Hepatocyte (in vitro differentiated cells): ENCODE measurements around the gene MXD3.

Source experiments
- EZH2 ChIP-seq: fragments of 200-600 bp; sonication (generic); IDR thresholded peaks from 2 replicates; pipeline ENCODE4 v1.6.1; 2016; ENCODE audit warnings: antibody characterized with exemption, mild to moderate bottlenecking, borderline replicate concordance
- EZH2phosphoT487 ChIP-seq: fragments of 200-600 bp; sonication (generic); IDR thresholded peaks from one replicate; pipeline ENCODE4 v1.6.1; 2018; ENCODE audit warnings: antibody characterized with exemption, mild to moderate bottlenecking, low read depth, moderate library complexity; ENCODE audit not compliant: unreplicated experiment, severe bottlenecking
- TF ChIP-seq, protein P1 (sequence below): fragments of 200-600 bp; sonication (generic); IDR thresholded peaks from 2 replicates; pipeline ENCODE4 v1.5.1; 2016; ENCODE audit warnings: antibody characterized with exemption, mild to moderate bottlenecking; ENCODE audit not compliant: poor library complexity

DNA sequence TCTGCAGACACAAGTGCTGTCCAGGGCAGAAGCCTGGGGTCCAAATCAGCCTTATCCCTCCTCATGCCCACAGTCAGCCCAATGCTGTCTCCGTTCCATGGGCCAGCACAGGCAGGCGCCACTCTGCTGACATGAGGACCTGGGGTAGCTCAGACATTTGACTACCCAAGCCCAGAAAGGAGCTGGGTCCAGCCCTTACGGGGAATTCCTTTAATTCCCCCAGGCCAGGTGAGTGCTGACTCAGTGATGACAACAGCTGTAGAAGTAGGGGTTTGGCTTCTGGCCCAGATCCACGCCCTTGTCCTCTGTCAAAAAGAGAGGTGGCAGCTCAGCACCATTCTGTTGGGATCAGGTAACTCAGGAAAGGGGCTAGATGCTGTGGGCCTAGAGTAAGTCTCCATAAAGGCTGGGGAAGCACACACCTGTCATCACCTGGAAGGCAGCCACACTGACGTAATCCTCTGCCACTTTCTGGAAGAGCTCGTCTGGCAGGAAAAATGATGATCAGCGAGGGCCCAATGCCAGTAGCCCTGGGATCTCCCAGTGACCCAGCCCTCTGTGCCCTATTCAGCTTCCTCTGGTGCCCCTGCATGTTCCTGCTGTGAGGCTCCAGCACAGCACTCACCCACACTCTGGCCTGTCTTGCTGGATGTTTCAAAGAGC is 10.1 kb downstream of the MXD3 start:
- TF ChIP-seq EZH2 (no peak), EZH2phosphoT487 (no peak)
- TF ChIP-seq, protein P1, sequence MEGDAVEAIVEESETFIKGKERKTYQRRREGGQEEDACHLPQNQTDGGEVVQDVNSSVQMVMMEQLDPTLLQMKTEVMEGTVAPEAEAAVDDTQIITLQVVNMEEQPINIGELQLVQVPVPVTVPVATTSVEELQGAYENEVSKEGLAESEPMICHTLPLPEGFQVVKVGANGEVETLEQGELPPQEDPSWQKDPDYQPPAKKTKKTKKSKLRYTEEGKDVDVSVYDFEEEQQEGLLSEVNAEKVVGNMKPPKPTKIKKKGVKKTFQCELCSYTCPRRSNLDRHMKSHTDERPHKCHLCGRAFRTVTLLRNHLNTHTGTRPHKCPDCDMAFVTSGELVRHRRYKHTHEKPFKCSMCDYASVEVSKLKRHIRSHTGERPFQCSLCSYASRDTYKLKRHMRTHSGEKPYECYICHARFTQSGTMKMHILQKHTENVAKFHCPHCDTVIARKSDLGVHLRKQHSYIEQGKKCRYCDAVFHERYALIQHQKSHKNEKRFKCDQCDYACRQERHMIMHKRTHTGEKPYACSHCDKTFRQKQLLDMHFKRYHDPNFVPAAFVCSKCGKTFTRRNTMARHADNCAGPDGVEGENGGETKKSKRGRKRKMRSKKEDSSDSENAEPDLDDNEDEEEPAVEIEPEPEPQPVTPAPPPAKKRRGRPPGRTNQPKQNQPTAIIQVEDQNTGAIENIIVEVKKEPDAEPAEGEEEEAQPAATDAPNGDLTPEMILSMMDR = no peak
